HG03432 (cell line): Measurements from ENCODE around the gene MISP.
"Not testable (repeated sequence)": the region's sequence is repeated elsewhere in the genome, so short reads cannot be mapped to it uniquely, and the experiment has no call there.

Experiments used
- ATAC-seq: cut with Tn5 transposase; IDR thresholded peaks from one replicate; pipeline ENCODE4 v1.9.1; 2021; ENCODE audit warnings: mild to moderate bottlenecking, moderate library complexity; ENCODE audit not compliant: unreplicated experiment

The MISP gene

DNA sequence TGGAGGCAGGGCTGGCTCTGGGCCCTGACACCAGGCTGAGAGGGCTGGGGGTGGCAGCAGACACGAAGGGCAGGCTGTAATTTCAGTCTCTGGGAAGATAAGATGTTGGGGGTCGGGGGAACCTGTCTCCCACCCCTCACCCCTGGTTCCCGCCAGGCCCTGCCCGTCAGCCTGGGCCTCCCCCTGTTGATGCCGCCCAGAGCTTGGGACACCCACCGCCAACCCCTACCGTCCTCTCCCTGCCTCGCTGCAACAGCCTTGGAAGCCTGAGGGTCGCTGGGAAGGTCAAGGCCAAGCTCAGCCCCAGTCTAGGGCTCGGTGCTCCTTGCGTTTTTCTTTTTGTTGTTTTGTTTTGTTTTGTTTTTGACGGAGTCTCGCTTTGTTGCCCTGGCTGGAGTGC lies 27.7 kb upstream of the MISP start:
- no peak for ATAC-seq

GRCh38 chr19:723714-724113 lies 27.2 kb upstream of the MISP start:
- ATAC-seq: no peak

GRCh38 chr19:725461-726089 lies 25.3 kb upstream of the MISP start:
- ATAC-seq: no peak

DNA sequence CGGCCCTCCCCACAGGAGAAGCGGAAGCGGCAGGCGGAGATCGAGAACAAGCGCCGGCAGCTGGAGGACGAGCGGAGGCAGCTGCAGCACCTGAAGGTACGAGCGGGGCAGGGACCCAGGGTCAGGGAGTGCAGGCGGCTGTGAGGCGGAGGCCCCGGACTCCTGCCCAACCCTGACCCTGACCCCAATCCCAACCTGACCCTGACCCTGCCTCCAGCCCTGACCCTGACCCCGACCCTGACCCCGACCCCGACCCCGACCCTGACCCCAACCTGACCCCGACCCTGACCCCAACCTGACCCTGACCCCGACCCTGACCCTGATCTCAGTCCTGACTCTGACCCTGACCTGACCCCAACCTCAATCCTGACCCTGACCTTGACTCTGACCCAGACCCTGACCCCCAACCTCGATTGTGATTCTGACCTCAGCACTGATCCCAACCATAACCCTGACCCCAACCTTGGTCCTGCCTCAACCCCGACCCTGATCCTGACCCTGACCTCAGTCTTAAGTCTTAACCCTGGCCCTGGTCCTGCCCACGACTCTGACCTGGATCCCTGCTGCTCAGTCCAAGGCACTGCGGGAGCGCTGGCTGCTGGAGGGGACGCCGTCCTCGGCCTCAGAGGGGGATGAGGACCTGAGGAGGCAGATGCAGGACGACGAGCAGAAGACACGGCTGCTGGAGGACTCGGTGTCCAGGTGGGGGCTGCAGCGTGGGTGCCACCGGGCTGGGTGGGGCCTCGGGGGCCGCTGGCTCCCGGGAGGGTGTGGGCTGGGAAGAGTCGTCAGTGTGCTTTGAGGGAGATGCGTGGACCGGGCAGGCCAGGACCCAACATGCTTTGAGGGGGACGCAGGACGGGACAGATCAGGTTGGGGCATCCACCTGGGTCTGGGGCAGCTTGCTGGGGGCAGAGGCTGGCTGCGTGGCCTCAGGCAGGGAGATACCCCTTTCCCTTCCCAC lies 23.6 kb upstream of the MISP start:
- no peak for ATAC-seq

DNA sequence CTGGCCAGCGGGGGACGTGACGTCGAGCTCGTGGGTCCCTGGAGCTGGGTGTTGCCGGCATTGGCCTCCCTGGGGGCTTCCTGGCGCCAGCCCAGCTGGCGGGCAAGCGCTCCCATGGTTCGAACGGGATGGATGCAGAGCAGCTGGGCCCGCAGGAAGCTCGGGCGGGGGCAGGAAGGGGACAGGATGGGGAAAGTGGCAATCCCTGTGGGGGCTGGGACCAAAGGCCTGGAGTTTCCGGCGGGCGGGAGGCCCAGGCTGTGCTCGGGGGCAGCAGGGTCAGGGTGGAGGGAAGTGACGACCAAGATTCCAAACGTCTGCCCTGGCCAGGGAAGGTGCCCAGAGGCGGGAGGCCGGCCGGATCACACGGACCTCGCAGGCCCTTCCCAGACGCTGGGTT lies 22.9 kb upstream of the MISP start:
- no peak for ATAC-seq

GRCh38 chr19:729564-729963 lies 21.3 kb upstream of the MISP start:
- not testable (repeated sequence) for ATAC-seq

GRCh38 chr19:729965-730668 lies 20.8 kb upstream of the MISP start:
- ATAC-seq: no peak

DNA sequence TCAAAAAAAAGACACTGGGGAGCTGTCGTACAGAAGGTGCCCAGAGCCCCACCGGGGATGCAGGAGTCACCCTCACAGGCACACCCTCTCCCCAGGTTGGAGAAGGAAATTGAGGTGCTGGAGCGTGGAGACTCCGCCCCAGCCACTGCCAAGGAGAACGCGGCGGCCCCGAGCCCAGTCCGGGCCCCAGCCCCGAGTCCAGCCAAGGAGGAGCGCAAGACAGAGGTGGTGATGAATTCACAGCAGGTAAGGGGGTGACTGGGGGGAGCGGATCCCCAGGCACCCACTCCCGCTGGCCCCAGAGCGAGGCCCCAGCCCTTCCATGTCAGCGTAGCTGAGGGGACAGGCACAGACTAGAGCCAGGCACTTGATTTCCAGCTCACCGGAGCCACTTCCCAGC lies 19.9 kb upstream of the MISP start:
- ATAC-seq: no peak

DNA sequence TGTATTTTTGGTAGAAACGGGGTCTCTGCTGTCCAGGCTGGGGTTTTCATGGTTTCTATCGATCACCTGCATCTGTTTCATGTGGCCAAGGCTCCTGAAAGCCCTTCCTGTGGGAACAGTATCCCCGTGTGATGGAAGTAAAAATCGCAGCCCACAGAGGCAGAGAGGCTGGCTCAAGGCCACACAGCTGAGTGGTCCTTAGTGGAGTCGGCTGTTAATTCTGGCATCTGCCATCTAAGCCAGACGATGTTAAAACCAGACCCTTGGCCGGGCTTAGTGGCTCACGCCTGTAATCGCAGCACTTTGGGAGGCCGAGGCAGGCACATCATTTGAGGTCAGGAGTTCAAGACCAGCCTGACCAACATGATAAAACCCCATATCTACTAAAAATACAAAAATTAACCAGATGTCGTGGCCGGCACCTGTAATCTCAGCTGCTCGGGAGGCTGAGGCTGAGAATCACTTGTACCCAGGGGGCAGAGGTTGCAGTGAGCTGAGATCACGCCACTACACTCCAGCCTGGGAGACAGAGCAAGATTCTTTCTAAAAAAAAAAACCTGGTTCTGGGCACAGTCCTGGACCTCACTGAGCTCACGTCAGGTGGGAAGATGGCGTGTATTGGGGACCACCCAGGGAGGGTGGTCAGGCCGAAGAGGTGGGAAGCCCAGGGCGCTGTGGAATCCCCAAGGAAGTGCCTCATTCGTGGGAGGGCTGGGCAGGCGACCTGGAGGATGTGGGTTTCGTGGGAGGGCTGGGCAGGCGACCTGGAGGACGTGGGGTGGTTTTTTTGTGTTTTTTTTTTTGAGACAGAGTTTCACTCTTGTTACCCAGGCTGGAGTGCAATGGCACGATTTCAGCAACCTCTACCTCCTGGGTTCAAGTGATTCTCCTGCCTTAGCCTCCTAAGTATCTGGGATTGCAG lies 18.5 kb upstream of the MISP start:
- no peak for ATAC-seq

DNA sequence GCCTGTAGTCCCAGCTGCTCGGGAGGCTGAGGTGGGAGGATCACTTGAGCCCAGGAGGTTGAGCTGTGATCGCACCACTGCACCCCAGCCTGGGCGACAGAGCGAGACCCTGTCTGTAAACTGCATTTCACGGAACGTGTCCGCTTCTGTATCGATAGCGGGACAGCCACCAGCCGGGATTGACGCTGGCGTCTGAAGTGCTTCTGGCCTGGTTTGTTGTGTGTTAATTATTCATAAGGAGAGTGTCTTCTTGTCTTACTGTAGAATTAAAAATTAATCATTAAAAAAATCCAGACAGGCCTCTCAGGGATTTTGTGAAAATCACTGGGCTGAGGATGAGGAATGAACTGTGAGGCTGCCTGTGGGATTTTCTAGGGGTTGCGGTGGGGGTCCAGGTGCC lies 16.2 kb upstream of the MISP start:
- no peak for ATAC-seq

DNA sequence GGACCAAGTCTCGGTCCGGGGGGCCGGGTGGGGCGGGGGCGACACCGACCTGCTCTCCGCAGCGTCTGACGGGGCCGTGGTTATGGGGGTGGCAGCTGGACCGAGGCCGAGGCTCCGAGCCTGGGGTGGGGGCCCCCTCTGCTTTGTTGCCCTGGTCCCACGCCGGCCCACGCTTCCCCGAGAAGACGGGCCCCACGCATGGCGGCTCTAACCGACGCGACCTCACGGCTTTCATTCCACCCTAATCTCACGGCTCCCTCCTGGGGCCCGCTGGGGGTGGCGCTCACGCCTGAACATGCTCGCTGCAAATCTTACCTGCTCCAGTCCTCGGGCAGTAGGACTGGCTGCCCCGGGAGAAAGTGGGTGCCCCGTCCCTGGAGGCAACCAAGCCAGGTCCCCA lies 14.8 kb upstream of the MISP start:
- no peak for ATAC-seq

GRCh38 chr19:737591-738093 lies 13.3 kb upstream of the MISP start:
- no peak for ATAC-seq

DNA sequence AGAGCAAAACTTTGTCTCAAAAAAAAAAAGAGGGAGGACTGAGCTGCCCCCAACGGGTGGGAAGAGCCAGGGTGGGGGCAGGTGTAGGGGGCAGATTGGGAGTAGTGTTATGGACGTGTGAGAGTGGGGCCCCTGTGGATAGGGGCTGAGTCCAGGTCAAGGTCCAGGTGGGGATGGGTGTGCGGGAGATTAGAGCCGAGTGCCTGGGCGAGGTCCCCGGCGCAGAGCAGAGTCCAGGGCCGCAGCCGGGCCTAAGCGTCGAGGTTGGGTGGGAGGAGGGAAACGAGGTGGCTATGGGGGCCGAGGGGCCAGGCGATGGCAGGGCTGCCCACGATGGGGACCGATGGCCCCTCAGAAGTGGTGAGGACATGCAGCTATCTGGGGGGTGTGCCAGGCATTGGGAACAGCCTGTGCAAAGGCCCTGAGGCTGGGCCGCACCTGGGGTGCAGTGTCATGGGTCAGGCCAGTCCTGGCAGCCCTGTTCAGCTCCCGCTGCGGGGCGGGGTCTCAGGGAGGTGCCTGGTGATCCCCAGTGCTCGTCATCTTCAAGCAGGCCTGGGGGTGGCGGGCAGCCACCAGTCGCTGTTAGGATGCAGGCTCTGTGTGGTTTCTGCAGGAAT lies 12.3 kb upstream of the MISP start:
- no peak for ATAC-seq

DNA sequence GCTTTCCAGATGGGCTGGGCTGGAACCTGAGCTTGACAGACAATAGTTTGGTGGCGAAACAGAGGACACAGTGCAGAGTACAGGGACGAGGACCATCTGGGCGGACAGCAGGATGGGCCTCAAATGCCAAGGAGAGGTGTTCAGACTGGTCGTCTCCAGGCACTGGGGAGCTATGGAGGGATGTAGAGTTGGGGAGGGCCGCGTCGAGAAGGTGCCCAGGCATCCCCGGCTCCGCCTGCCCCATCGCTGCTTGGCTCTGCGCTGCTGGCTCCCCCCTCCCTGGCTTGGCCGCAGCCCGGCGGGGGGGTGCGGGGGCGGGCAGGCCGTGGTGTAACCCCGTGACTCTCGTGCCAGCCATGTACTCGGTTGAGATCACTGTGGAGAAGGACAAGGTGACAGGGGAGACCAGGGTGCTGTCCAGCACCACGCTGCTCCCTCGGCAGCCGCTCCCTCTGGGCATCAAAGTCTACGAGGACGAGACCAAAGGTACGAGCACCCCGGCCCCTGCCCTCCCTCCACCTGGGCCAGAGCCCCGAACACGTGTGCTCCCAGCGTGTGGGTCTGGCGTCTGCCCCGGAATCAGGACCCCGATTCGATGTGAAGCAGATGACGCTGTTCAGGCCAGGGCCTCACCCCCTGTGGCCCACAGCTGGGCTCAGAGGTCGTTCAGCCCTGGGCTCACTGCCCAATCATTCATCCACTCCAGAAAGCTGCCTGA lies 10.8 kb upstream of the MISP start:
- no peak for ATAC-seq

- ATAC-seq: not testable (repeated sequence)
Observed at GRCh38 chr19:740816-741505, 10.0 kb upstream of the MISP start.

DNA sequence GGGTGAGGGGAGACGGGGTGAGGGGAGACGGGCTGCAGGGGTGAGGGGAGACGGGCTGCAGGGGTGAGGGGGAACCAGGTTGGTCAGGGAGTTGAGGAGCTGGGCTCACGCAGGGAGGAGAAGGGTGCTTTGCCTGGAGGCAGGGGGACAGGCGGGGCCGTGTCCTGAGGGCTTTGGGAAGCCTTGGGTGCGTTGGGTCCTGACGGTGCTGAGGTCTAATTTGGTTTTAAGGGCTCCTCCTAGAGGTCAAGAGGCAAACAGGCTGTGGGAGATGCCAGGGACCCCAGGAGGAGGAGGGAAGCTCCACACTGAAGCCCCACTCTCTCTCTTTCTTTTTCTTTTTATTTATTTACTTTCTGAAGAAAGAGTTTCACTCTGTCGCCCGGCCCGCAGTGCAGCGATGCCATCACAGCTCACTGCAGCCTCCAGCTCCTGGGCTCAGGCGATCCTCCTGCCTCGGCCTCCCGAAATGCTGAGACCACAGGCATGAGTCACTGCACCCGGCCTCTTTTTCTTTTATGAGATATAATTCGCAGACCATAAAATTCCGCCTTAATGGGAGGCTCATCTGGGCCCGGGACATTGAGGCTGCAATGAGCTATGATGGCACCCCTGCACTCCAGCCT lies 9.3 kb upstream of the MISP start:
- ATAC-seq: no peak

- ATAC-seq: no peak
Observed at GRCh38 chr19:742540-743075, 8.3 kb upstream of the MISP start.

GRCh38 chr19:743168-743687 lies 7.7 kb upstream of the MISP start:
- ATAC-seq: no peak
